ENCODE data around the gene BMI1.
"Not testable (repeated sequence)": the region's sequence is repeated elsewhere in the genome, so short reads cannot be mapped to it uniquely, and the experiment has no call there.

BMI1 gene

DNA sequence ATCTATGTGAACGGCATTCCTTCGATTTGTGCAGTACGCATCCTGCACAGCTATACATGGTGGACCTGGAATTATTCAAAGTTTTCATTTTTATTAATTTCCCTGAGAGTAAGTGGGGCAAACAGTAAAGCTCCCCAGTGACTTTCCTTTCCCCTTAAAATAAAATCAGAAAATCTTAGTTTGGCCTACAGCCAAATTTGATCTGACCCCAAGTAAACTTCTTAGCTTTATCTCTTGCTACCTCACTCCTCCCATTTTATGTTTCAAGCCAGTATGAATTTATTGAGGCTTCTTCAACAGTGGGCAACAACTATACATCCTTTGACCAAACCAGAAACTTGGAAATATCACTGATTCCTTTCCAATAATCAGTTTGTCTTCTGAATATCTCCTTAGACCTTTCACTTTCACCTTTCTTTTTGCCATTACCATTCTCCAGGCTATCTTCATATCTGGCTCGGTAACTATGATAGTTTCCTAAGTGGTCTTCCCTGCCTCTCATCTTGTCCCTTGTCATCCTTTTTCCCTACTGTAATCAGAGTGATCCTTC lies 35.5 kb downstream of the BMI1 start:
- peaks cover 12% of the 10 kb centered on the region for H3K27me3 Mint-ChIP-seq (ENCODE audit: low read depth)
- H3K4me1 Mint-ChIP-seq (ENCODE audit: low read depth), result no peaks in the 10 kb centered on the region
- H3K36me3 Mint-ChIP-seq (ENCODE audit: low read depth), result no peaks in the 10 kb centered on the region
- H3K27ac Mint-ChIP-seq, result no peak overlapping the region
- DNase-seq (ENCODE audit: low spot score), result no peak
- H3K9me3 Mint-ChIP-seq, result no peaks in the 10 kb centered on the region
- no peak overlapping the region for H3K4me3 Mint-ChIP-seq

DNA sequence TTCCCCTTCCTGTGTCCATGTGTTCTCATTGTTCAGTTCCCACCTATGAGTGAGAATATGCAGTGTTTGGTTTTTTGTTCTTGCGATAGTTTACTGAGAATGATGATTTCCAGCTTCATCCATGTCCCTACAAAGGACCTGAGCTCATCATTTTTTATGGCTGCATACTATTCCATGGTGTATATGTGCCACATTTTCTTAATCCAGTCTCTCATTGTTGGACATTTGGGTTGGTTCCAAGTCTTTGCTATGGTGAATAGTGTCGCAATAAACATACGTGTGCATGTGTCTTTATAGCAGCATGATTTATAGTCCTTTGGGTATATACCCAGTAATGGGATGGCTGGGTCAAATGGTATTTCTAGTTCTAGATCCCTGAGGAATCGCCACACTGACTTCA lies 36.9 kb downstream of the BMI1 start:
- not testable (repeated sequence) for H3K27ac Mint-ChIP-seq; H3K36me3 Mint-ChIP-seq (ENCODE audit: low read depth); H3K4me1 Mint-ChIP-seq (ENCODE audit: low read depth); DNase-seq (ENCODE audit: low spot score); H3K4me3 Mint-ChIP-seq; H3K9me3 Mint-ChIP-seq
- peaks cover 10% of the 10 kb centered on the region for H3K27me3 Mint-ChIP-seq (ENCODE audit: low read depth)

DNA sequence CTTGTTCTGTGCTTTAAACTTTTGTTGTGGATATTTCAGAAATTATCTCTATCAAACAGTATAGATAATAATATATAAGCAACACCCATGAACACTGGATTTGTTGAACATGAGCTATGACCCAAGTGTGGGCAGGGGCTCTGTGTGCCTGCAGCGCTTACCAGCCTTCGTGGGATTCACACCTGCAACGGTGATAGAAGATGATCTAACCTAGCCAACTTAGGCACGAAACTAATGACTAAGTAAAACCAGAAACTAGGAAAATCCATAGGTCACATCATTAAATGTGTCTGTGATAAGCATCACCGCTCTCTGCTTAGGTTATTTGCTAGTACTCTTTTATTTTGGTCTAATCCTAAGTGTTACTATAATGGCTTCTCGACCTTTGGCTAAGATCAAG lies 42.4 kb downstream of the BMI1 start:
- Mint-ChIP-seq H3K4me3 (no peak overlapping the region), H3K27ac (no peak overlapping the region), H3K27me3 (ENCODE audit: low read depth) (no peaks in the 10 kb centered on the region), H3K9me3 (peaks cover 4% of the 10 kb centered on the region), H3K36me3 (ENCODE audit: low read depth) (no peaks in the 10 kb centered on the region), H3K4me1 (ENCODE audit: low read depth) (peaks cover 17% of the 10 kb centered on the region)
- no peak for DNase-seq (ENCODE audit: low spot score)

DNA sequence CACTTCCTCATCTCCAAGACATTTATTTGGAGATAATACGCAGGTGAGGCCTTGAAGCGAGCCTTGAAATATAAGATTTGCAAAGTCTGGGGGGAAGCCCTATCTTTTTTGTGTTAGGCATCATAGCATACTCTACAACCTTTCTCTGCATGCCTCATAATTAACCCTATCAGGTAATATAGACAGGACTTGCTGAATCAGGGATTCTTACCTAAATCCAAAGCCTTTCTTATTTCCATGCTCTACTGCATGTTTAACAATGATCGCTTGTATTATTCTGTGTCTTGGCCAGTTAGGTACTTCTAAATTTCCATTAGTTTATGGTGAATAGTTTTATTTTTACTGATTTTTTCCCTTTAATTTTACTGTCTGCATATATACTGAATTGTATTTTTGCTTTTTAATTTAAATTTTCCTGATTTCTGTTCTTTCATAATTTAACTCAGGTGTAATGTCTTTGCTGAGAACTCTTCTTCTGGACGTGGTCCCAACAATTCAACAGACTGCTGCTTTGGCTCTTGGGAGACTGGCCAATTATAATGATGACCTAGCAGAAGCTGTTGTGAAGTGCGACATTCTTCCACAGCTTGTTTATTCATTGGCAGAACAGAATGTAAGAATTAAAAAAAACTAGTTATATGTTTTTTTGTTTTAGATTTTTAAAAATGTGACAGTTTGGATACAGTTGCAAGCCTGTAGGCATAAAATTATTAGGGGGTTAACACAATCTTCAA lies 43.7 kb downstream of the BMI1 start:
- H3K9me3 Mint-ChIP-seq, result peaks cover 4% of the 10 kb centered on the region
- no peak for DNase-seq (ENCODE audit: low spot score)

DNA sequence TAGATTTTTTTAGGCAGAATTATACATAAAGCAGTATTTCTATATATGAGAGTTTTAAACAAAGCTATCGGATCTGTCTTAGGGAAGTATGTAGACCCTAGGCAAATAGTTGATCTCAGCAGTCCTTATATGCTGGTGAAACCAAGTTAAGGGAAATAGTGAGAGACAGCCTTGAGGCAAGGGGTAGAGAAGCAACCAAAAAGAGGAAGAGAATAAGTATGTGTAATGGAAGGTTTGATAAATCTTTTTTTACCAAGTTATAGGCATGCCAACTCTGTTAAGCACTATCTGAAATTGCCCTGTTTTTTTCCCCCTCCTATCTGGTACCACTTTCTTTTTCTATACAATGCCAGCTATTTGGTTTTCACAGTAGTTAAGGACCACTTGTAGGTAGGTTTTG lies 44.3 kb downstream of the BMI1 start:
- no peaks in the 10 kb centered on the region for H3K27me3 Mint-ChIP-seq (ENCODE audit: low read depth)
- peaks cover 4% of the 10 kb centered on the region for H3K9me3 Mint-ChIP-seq
- peaks cover 28% of the 10 kb centered on the region for H3K4me1 Mint-ChIP-seq (ENCODE audit: low read depth)
- no peak for DNase-seq (ENCODE audit: low spot score)
- H3K27ac Mint-ChIP-seq, result no peak overlapping the region
- no peaks in the 10 kb centered on the region for H3K36me3 Mint-ChIP-seq (ENCODE audit: low read depth)
- no peak overlapping the region for H3K4me3 Mint-ChIP-seq

More for the DNA sequence above, 43.7 kb downstream of the BMI1 start:
- H3K36me3 Mint-ChIP-seq (ENCODE audit: low read depth), result no peaks in the 10 kb centered on the region
- H3K4me1 Mint-ChIP-seq (ENCODE audit: low read depth), result peaks cover 26% of the 10 kb centered on the region
- no peak overlapping the region for H3K4me3 Mint-ChIP-seq
- H3K27me3 Mint-ChIP-seq (ENCODE audit: low read depth), result no peaks in the 10 kb centered on the region
- no peak overlapping the region for H3K27ac Mint-ChIP-seq

DNA sequence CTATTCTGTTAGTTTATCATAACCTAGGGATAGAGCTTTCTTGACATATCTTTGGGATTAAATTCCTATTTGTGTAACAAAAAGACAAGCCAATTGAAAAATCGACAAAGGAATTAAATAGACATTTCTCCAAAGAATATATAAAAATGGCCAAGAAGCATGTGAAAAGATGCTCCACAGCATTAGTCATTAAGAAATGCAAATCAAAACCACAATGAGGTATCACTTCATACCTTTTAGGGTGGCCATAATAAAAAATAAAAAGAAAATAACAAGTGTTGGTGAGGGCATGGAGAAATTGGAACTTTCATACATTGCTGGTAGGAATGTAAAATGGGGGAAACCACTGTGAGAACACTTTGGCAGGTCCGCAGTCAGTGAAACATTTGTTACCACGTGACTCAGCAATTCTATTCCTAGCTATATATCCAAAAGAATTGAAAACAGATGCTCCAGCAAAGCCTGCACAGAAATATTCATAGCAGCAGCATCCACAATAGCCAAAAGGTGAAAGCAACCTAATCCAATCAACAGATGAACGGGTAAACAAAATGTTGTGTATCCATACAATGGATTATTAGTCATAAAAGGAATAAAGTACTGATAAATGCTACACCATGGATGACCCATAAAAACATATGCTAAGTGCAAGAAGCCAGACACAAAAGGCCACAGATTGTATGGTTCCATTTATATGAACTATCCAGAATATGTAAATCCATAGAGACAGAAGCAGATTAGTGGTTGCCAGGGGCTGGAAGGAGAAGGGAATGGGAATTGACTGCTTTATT lies 44.9 kb downstream of the BMI1 start:
- peaks cover 31% of the 10 kb centered on the region for H3K4me1 Mint-ChIP-seq (ENCODE audit: low read depth)
- no peaks in the 10 kb centered on the region for H3K36me3 Mint-ChIP-seq (ENCODE audit: low read depth)
- DNase-seq (ENCODE audit: low spot score), result no peak
- H3K27me3 Mint-ChIP-seq (ENCODE audit: low read depth), result no peaks in the 10 kb centered on the region
- peaks cover 4% of the 10 kb centered on the region for H3K9me3 Mint-ChIP-seq
- no peak overlapping the region for H3K4me3 Mint-ChIP-seq
- H3K27ac Mint-ChIP-seq, result no peak overlapping the region

DNA sequence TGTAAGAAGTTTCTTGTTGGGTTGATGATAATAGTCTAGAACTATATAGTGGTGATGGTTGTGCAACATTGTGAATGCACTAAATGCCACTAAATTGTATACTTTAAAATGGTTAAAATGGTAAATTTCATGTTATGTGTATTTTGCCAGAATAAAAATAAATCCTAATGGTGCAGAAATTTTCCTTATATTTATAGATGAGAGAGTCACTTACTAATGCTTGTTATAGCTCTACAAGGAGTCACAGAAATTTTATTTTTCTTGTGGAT lies 45.5 kb downstream of the BMI1 start:
- no peak overlapping the region for H3K27ac Mint-ChIP-seq
- peaks cover 4% of the 10 kb centered on the region for H3K9me3 Mint-ChIP-seq

DNA sequence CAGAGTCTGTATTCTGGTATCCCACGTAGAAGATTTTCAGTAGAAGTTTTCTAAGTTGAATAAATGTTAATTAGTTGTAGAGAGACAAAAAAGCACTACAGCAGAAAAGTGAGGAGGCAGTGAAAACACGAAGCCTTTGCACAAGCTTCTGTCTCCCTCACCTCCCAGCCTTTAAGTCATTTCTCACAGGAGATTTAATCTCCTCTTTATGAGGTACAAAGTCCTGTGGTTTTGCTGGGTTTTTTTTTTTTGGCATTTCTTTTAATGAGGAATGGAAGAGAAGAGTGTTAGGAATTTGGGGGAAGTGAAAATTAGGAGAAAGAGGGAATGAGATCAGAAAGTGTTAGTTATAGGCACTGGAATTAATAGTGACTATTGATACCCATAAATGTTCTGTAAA lies 45.9 kb downstream of the BMI1 start:
- Mint-ChIP-seq H3K9me3 (peaks cover 4% of the 10 kb centered on the region), H3K4me3 (peak overlapping the region; percentile 73), H3K27me3 (ENCODE audit: low read depth) (no peaks in the 10 kb centered on the region), H3K36me3 (ENCODE audit: low read depth) (no peaks in the 10 kb centered on the region), H3K4me1 (ENCODE audit: low read depth) (peaks cover 31% of the 10 kb centered on the region), H3K27ac (peak overlapping the region; percentile 83)
- DNase-seq (ENCODE audit: low spot score), result no peak

More for the DNA sequence above, 45.5 kb downstream of the BMI1 start:
- Mint-ChIP-seq H3K36me3 (ENCODE audit: low read depth) (no peaks in the 10 kb centered on the region), H3K4me1 (ENCODE audit: low read depth) (peaks cover 31% of the 10 kb centered on the region), H3K27me3 (ENCODE audit: low read depth) (no peaks in the 10 kb centered on the region), H3K4me3 (no peak overlapping the region)
- no peak for DNase-seq (ENCODE audit: low spot score)

DNA sequence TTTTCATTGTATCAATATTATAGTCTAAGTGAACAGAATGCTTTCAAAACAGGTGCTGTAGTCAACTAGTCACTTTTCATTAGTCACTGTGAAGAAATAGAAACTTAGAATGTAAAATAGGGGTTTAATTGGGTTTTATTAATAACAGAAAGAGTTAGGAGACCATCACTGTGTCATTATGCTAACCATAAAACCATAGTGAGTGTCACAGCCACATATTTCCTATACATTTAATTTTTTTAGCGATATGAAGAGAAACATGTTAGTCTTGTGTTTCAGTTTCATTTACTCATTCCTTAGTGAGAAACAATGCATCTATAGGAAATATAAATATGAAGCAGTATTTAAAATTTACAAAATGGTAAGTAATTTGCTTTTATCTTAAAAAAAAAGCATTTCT lies 46.6 kb downstream of the BMI1 start:
- H3K9me3 Mint-ChIP-seq, result peaks cover 4% of the 10 kb centered on the region
- peak overlapping the region; percentile 72 for H3K27ac Mint-ChIP-seq
- peak overlapping the region; percentile 48 for H3K4me3 Mint-ChIP-seq
- no peaks in the 10 kb centered on the region for H3K27me3 Mint-ChIP-seq (ENCODE audit: low read depth)
- DNase-seq (ENCODE audit: low spot score), result no peak
- peaks cover 31% of the 10 kb centered on the region for H3K4me1 Mint-ChIP-seq (ENCODE audit: low read depth)
- H3K36me3 Mint-ChIP-seq (ENCODE audit: low read depth), result no peaks in the 10 kb centered on the region

DNA sequence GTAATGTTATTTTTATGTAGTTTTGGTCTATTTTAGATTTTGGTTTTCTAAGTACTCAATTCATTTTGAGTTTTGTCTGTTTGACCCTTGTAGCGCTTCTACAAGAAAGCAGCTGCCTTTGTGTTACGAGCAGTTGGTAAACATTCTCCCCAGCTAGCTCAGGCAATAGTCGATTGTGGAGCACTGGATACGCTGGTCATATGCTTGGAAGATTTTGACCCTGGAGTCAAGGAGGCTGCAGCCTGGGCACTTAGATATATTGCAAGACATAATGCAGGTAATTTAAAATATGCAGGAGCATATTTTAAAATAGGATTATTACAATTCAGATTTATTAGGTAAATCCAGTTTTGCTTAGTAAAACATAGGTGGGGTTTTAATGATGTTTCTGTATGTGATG lies 47.5 kb downstream of the BMI1 start:
- Mint-ChIP-seq H3K4me1 (ENCODE audit: low read depth) (peaks cover 33% of the 10 kb centered on the region), H3K9me3 (peaks cover 4% of the 10 kb centered on the region), H3K4me3 (no peak overlapping the region), H3K27ac (no peak overlapping the region), H3K36me3 (ENCODE audit: low read depth) (no peaks in the 10 kb centered on the region), H3K27me3 (ENCODE audit: low read depth) (no peaks in the 10 kb centered on the region)
- DNase-seq (ENCODE audit: low spot score), result no peak

DNA sequence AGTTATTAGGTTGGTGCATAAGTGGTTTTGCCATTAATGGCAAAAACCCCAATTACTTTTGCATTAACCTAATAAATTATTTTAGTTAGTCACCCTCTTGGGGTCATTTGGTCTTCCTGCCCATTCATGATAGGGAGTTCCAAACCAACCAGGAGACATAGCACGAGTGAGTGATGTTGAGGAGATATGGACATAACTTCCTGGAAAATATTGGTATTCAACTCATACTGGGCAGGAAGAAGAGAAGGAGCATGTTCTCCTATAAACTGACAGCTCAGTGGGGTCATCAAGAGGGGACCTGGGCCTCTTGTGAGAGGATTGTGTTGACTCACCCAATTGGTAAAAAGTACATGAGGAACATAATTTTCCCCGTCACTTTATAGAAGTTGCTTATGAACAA lies 48.1 kb downstream of the BMI1 start:
- Mint-ChIP-seq H3K9me3 (peaks cover 4% of the 10 kb centered on the region), H3K4me1 (ENCODE audit: low read depth) (peaks cover 33% of the 10 kb centered on the region), H3K36me3 (ENCODE audit: low read depth) (no peaks in the 10 kb centered on the region), H3K27ac (no peak overlapping the region), H3K4me3 (no peak overlapping the region), H3K27me3 (ENCODE audit: low read depth) (no peaks in the 10 kb centered on the region)
- no peak for DNase-seq (ENCODE audit: low spot score)

DNA sequence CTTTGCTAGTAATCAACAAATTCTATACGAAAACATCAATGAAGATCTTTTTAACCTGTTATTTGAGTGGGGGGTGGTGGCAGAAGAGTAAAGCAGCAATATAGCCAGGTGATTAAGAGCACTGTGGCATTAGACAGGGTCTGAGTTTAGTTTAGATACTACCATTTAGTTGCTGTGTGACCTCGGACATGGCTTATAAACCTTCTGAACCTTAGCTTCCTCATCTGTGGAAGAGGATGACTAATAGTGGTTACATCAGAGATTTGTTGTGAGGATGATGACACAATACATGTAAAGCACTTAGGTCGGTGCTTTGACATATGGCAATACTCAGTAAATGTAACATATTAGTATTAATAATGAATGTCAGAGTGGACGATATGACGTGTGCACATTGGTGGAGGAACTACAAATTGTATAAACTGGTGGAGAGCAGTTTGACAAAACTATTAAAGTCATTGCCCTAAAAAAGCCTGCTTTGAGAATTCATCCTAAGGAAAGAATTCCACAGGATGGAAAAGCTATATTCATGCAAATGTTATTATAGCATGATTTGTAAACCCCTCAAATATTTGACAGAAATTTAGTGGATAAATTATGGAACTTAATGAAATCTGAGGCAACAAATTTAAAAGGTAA lies 48.7 kb downstream of the BMI1 start:
- Mint-ChIP-seq H3K27ac (no peak overlapping the region), H3K4me3 (no peak overlapping the region), H3K9me3 (peaks cover 4% of the 10 kb centered on the region)

DNA sequence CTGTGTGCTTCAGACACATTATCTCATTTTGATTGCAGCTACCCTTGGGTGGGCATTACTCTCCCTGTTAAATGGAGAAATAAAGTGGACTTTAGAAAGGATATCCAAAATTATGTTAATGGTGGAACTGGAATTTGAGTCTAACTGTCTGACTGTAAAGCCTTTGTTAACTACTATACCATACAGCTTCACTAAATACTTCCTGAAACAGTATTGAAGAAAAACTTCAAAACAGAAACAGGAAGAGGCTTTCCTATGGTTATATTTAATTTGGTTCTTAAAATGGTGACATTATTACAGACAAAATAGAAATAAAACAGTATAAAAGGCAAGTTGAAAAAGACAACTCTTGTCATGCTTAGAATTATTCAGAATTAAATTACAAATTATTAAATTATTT lies 49.4 kb downstream of the BMI1 start:
- Mint-ChIP-seq H3K4me3 (peak overlapping the region; percentile 27), H3K27ac (no peak overlapping the region), H3K36me3 (ENCODE audit: low read depth) (no peaks in the 10 kb centered on the region), H3K27me3 (ENCODE audit: low read depth) (no peaks in the 10 kb centered on the region), H3K9me3 (peaks cover 4% of the 10 kb centered on the region), H3K4me1 (ENCODE audit: low read depth) (peaks cover 31% of the 10 kb centered on the region)
- no peak for DNase-seq (ENCODE audit: low spot score)

More for the DNA sequence above, 48.7 kb downstream of the BMI1 start:
- no peak for DNase-seq (ENCODE audit: low spot score)
- H3K36me3 Mint-ChIP-seq (ENCODE audit: low read depth), result no peaks in the 10 kb centered on the region
- no peaks in the 10 kb centered on the region for H3K27me3 Mint-ChIP-seq (ENCODE audit: low read depth)
- H3K4me1 Mint-ChIP-seq (ENCODE audit: low read depth), result peaks cover 33% of the 10 kb centered on the region

DNA sequence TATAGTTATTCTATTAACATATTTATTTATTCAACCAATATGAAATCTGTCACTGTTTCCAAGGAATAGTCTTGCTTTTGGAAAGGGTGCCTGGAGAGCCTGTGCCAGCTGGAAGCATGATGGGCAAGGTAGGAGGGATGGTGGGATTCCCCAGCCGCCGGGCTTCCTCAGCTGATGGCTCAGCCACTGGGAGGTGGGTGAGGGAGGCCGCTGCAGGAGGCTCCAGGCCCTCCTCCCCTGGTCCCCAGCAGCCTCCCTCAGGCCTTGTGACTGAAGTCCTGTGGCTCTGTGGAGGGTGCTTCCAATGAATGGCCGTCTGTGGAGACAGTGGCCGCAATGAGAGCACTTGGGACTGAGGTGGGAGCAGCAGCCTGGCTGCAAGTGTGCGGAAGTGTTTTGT lies 51.4 kb downstream of the BMI1 start:
- Mint-ChIP-seq H3K27me3 (ENCODE audit: low read depth) (no peaks in the 10 kb centered on the region), H3K4me1 (ENCODE audit: low read depth) (peaks cover 21% of the 10 kb centered on the region), H3K36me3 (ENCODE audit: low read depth) (no peaks in the 10 kb centered on the region), H3K27ac (no peak overlapping the region), H3K9me3 (peaks cover 4% of the 10 kb centered on the region), H3K4me3 (no peak overlapping the region)
- no peak for DNase-seq (ENCODE audit: low spot score)
